CD14-positive monocyte (primary cell): ENCODE measurements around the gene AK9. TPM values are rescaled to one million over a fixed set of nuclear protein-coding genes. Genes with fewer than 3 reads are reported as not detected.
A peak's percentile ranks its signal among the peaks of the same experiment; 100 is the strongest.

Experiments used
- DNase-seq, 3 donors: peaks; one replicate each; pipeline ENCODE4 v3.0.0-alpha.2; 2011 to 2022
- H2AFZ ChIP-seq: 2 replicates; pipeline ENCODE4 v1.6.0; 2012; ENCODE audit warnings: mild to moderate bottlenecking, low read depth, low read length, inconsistent platforms; ENCODE audit not compliant: insufficient read depth, poor library complexity, severe bottlenecking
- H3K27ac ChIP-seq, 2 donors: 1 replicate in 1 of 2; 2 replicates in 1 of 2; pipeline ENCODE4 v1.5.1; 2012 to 2013; ENCODE audit warnings: low read length in 2 of 2, control low read depth in 1 of 2, inconsistent platforms in 1 of 2, low read depth in 1 of 2, mild to moderate bottlenecking in 1 of 2
- H3K27me3 ChIP-seq, 2 donors: one replicate each; pipeline versions ENCODE4 v1.6.0 to v1.6.1; 2011 to 2013; ENCODE audit warnings: low read length in 2 of 2; ENCODE audit not compliant: control insufficient read depth in 2 of 2, insufficient read depth in 2 of 2
- H3K36me3 ChIP-seq, 2 donors: replicated peaks in 1 of 2; 1 replicate in 1 of 2; 2 replicates in 1 of 2; pipeline versions ENCODE4 v1.5.1 to v1.6.1; 2012 to 2013; ENCODE audit warnings: low read length in 2 of 2, control low read depth in 1 of 2, inconsistent platforms in 1 of 2, mild to moderate bottlenecking in 1 of 2; ENCODE audit not compliant: insufficient read depth in 2 of 2, control insufficient read depth in 1 of 2
- H3K4me1 ChIP-seq, 2 donors: 1 replicate in 1 of 2; 2 replicates in 1 of 2; pipeline versions ENCODE4 v1.5.1 to v1.6.1; 2012 to 2013; ENCODE audit warnings: low read length in 2 of 2, control low read depth in 1 of 2, inconsistent platforms in 1 of 2, mild to moderate bottlenecking in 1 of 2, moderate library complexity in 1 of 2; ENCODE audit not compliant: insufficient read depth in 2 of 2, control insufficient read depth in 1 of 2
- H3K4me2 ChIP-seq: replicated peaks from 2 replicates; pipeline ENCODE3; 2012; ENCODE audit warnings: low read length, moderate library complexity, mild to moderate bottlenecking; ENCODE audit not compliant: poor library complexity, severe bottlenecking; ENCODE audit errors: extremely low read depth
- H3K4me3 ChIP-seq, 3 experiments: fragments of 200-600 bp in 1 of 3; sonication (generic) in 1 of 3; replicated peaks in 1 of 3; 1 replicate in 2 of 3; 2 replicates in 1 of 3; pipeline ENCODE4 v1.5.1; 2011 to 2013; ENCODE audit warnings: low read length in 3 of 3, mild to moderate bottlenecking in 3 of 3, control low read depth in 2 of 3, low read depth in 2 of 3, inconsistent platforms in 1 of 3, moderate library complexity in 1 of 3
- H3K79me2 ChIP-seq: 2 replicates; pipeline ENCODE4 v1.6.0; 2012; ENCODE audit warnings: mild to moderate bottlenecking, control low read depth, inconsistent platforms, low read length, moderate library complexity; ENCODE audit not compliant: insufficient read depth
- H3K9ac ChIP-seq: 2 replicates; pipeline ENCODE4 v1.6.0; 2017; ENCODE audit warnings: low read length, mild to moderate bottlenecking; ENCODE audit not compliant: insufficient read depth, poor library complexity, severe bottlenecking
- H3K9me3 ChIP-seq, 2 donors: replicated peaks in 1 of 2; 1 replicate in 1 of 2; 2 replicates in 1 of 2; pipeline versions ENCODE4 v1.5.1 to v1.6.1; 2012 to 2013; ENCODE audit warnings: low read length in 2 of 2, control low read depth in 1 of 2; ENCODE audit not compliant: control insufficient read depth in 1 of 2, insufficient read depth in 1 of 2
- H4K20me1 ChIP-seq: 2 replicates; pipeline ENCODE4 v1.6.0; 2012; ENCODE audit warnings: mild to moderate bottlenecking, low read length, control low read depth, moderate library complexity; ENCODE audit not compliant: insufficient read depth
- H3K27ac Mint-ChIP-seq, 7 donors: one replicate each; pipeline ENCODE4 v1.8.0; 2020; ENCODE audit warnings: mild to moderate bottlenecking in 7 of 7, mixed read lengths in 7 of 7, moderate library complexity in 6 of 7, inconsistent platforms in 2 of 7
- H3K27me3 Mint-ChIP-seq, 3 donors: one replicate each; pipeline ENCODE4 v1.8.0; 2021 to 2022; ENCODE audit warnings: low read depth in 3 of 3, mild to moderate bottlenecking in 3 of 3, mixed read lengths in 3 of 3, moderate library complexity in 3 of 3, inconsistent platforms in 1 of 3
- H3K36me3 Mint-ChIP-seq, 2 donors: one replicate each; pipeline ENCODE4 v1.8.0; 2020; ENCODE audit warnings: mixed read lengths in 2 of 2, inconsistent platforms in 1 of 2, mild to moderate bottlenecking in 1 of 2
- H3K4me1 Mint-ChIP-seq: one replicate; pipeline ENCODE4 v1.8.0; 2020; ENCODE audit warnings: mild to moderate bottlenecking, mixed read lengths
- H3K4me3 Mint-ChIP-seq, 2 donors: one replicate each; pipeline ENCODE4 v1.8.0; 2020; ENCODE audit warnings: mild to moderate bottlenecking in 2 of 2, mixed read lengths in 2 of 2, moderate library complexity in 1 of 2
- H3K9me3 Mint-ChIP-seq, 7 donors: one replicate each; pipeline ENCODE4 v1.8.0; 2020 to 2022; ENCODE audit warnings: mixed read lengths in 7 of 7, mild to moderate bottlenecking in 6 of 7, moderate library complexity in 6 of 7, inconsistent platforms in 2 of 7
- WGBS: methylation state at CpG from one replicate; pipeline ENCODE4 v1.1.5; 2013; ENCODE audit warnings: missing lambda C conversion rate; ENCODE audit not compliant: insufficient coverage; 5-methylcytosine and 5-hydroxymethylcytosine counted together
- intact Hi-C, 2 donors: fragments of 100-400 bp; cut with micrococcal nuclease; formaldehyde crosslinking; loops; one replicate each; pipeline versions ENCODE4 v1.15.0 to v1.15.1; 2023
- polyA plus RNA-seq, 3 donors: library from polyadenylated mRNA; depleted of rRNA in 1 of 3; unstranded in 2 of 3; stranded (reverse) in 1 of 3; fragments of 300-500 nt in 2 of 3; fragments of >200 nt in 1 of 3; fragmentation: Illumina TruSeq in 2 of 3; gene quantifications; 1 replicate in 2 of 3; 2 replicates in 1 of 3; pipeline ENCODE4 v1.2.3, GENCODE V29; 2012 to 2021
- TF ChIP-seq, protein P1 (sequence below): fragments of 200-600 bp; IDR thresholded peaks from one replicate; pipeline ENCODE4 v1.8.0; 2022; ENCODE audit warnings: antibody characterized with exemption, mild to moderate bottlenecking

AK9 gene
- polyA plus RNA-seq, 3 donors = 2.6 to 3.1 (median 2.8) TPM

DNA sequence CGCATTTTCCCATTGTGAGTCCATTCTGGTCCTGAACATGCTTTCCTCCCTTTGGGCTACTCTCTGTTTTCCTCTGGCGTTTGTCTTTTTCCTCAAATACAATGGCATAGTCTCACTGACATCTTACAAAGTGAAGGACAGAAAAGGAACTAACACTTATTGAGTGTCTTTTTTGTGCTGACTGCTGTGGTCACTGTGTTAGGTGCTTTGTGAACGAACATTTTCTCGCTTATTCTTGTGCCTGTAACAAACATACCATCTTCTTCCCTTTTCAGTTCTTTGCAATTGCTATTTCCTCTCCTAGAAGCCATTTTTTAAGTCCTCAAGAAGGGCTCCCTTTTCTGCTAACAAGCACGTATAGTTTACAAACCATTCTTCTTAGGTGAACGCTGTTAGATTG, 15.5 kb upstream of the AK9 start:
- H3K9me3 Mint-ChIP-seq = peaks cover 0 to 12% (median 6%) of the 10 kb centered on the region in 7 donors
- Histone ChIP-seq H2AFZ (no peak overlapping the region), H3K9ac (no peak overlapping the region), H4K20me1 (peaks cover 86% of the 10 kb centered on the region), H3K79me2 (peaks cover 83% of the 10 kb centered on the region), H3K4me2 (no peak overlapping the region), H3K27me3 (no peaks in the 10 kb centered on the region), H3K4me1 (peaks cover 35 to 39% of the 10 kb centered on the region in 2 donors), H3K27ac (no peak overlapping the region), H3K36me3 (peaks cover 0 to 6% of the 10 kb centered on the region in 2 donors), H3K9me3 (no peaks in the 10 kb centered on the region), H3K4me3 (no peak overlapping the region)
- H3K36me3 Mint-ChIP-seq = peaks cover 23 to 27% of the 10 kb centered on the region in 2 donors
- TF ChIP-seq, protein P1, sequence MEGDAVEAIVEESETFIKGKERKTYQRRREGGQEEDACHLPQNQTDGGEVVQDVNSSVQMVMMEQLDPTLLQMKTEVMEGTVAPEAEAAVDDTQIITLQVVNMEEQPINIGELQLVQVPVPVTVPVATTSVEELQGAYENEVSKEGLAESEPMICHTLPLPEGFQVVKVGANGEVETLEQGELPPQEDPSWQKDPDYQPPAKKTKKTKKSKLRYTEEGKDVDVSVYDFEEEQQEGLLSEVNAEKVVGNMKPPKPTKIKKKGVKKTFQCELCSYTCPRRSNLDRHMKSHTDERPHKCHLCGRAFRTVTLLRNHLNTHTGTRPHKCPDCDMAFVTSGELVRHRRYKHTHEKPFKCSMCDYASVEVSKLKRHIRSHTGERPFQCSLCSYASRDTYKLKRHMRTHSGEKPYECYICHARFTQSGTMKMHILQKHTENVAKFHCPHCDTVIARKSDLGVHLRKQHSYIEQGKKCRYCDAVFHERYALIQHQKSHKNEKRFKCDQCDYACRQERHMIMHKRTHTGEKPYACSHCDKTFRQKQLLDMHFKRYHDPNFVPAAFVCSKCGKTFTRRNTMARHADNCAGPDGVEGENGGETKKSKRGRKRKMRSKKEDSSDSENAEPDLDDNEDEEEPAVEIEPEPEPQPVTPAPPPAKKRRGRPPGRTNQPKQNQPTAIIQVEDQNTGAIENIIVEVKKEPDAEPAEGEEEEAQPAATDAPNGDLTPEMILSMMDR = no peak
- no peak overlapping the region for H3K4me3 Mint-ChIP-seq
- intact Hi-C loops = loop anchor here (5.0 to 10.0 kb wide), 6 partner anchors 78 to 681 kb away; no protein-coding TSS in a partner anchor
- peaks cover 0 to 2% (median 0%) of the 10 kb centered on the region in 3 donors for H3K27me3 Mint-ChIP-seq
- H3K4me1 Mint-ChIP-seq = peaks cover 46% of the 10 kb centered on the region
- peak overlapping the region; percentile 5 to 65 (median 59) for H3K27ac Mint-ChIP-seq
- no peak for DNase-seq
- WGBS = 0% methylated on average over 1 of the region's 6 CpGs

DNA sequence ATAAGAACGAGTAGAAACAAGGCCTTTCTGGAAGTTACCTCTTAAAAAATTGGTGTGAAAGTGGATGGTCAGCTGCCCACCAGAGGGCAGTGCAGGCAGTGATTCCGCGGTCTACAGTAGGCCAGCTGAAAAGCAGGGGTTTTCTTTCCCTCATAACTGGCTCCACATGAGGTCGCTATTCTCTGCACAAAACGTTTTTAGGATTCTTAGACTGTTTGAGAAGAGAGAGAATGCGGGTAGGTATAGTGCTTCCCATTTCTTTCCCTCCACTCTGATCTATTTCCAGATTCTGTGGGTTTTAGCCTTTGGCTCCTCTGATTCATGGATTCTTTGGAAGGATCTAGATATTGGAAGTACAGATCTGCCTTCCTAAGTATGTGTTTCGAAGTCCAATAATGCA, 14.3 kb upstream of the AK9 start:
- no CpG with 5 or more reads among the region's 7 CpGs for WGBS
- H3K9me3 Mint-ChIP-seq = peaks cover 0 to 12% (median 6%) of the 10 kb centered on the region in 7 donors
- H3K4me3 Mint-ChIP-seq = no peak overlapping the region
- Histone ChIP-seq H3K9me3 (no peaks in the 10 kb centered on the region), H4K20me1 (peaks cover 84% of the 10 kb centered on the region), H3K27ac (no peak overlapping the region), H2AFZ (no peak overlapping the region), H3K4me3 (no peak overlapping the region), H3K79me2 (peaks cover 78% of the 10 kb centered on the region), H3K4me1 (peaks cover 46% of the 10 kb centered on the region in 2 donors), H3K36me3 (peaks cover 0 to 6% of the 10 kb centered on the region in 2 donors), H3K4me2 (no peak overlapping the region), H3K9ac (no peak overlapping the region), H3K27me3 (no peaks in the 10 kb centered on the region)
- intact Hi-C loops = loop anchor here (5.0 to 10.0 kb wide), 6 partner anchors 80 to 682 kb away; no protein-coding TSS in a partner anchor
- peak overlapping the region in 1 of 7 donors; percentile 5 for H3K27ac Mint-ChIP-seq
- DNase-seq = peak; percentile 83 to 87 (median 87)
- H3K36me3 Mint-ChIP-seq = peaks cover 23 to 25% of the 10 kb centered on the region in 2 donors
- TF ChIP-seq, protein P1 = peak; percentile 98
- peaks cover 0 to 2% (median 0%) of the 10 kb centered on the region in 3 donors for H3K27me3 Mint-ChIP-seq
- H3K4me1 Mint-ChIP-seq = peaks cover 54% of the 10 kb centered on the region
